Esophagus mucosa (tissue), 1 donor: ENCODE data around the gene PGK1. TPM values are rescaled to one million over a fixed set of nuclear protein-coding genes. Genes with fewer than 3 reads are reported as not detected.
"Not testable (repeated sequence)": the region's sequence is repeated elsewhere in the genome, so short reads cannot be mapped to it uniquely, and the experiment has no call there.

ENCODE experiments used
- ATAC-seq: fragments of 200-7000 bp; cut with Tn5 transposase; one replicate; pipeline ENCODE4 v1.9.1; 2020
- total RNA-seq: library from RNA; stranded (reverse); gene quantifications from one replicate; pipeline ENCODE4 v1.2.4, GENCODE V29; 2023
- donor health status: DM: yes; HTN: yes; CAD: no.

The PGK1 gene
- total RNA-seq = 398 TPM

- peak; percentile 99 for ATAC-seq
Measured at GRCh38 chrX:78103623-78104446, at the start of gene PGK1. Gene PGK1, plus strand, starts transcription at chrX:78104248. Its CDS starts 93 bp downstream, at chrX:78104341.

GRCh38 chrX:78063687-78064086 lies 40.4 kb upstream of the PGK1 start:
- ATAC-seq = no peak

GRCh38 chrX:78064152-78064551 lies 39.9 kb upstream of the PGK1 start:
- ATAC-seq = no peak

GRCh38 chrX:78064698-78065601 lies 39.1 kb upstream of the PGK1 start:
- ATAC-seq = peak; percentile 78

- peak; percentile 51 for ATAC-seq
Measured at GRCh38 chrX:78066110-78066509, 37.9 kb upstream of the PGK1 start.

- no peak for ATAC-seq
Measured at GRCh38 chrX:78071331-78071730, 32.7 kb upstream of the PGK1 start.

GRCh38 chrX:78073147-78074077 lies 30.6 kb upstream of the PGK1 start:
- ATAC-seq = not testable (repeated sequence)

GRCh38 chrX:78074088-78074487 lies 30.0 kb upstream of the PGK1 start:
- no peak for ATAC-seq

GRCh38 chrX:78075787-78076389 lies 28.2 kb upstream of the PGK1 start:
- no peak for ATAC-seq

GRCh38 chrX:78081413-78081812 lies 22.6 kb upstream of the PGK1 start:
- ATAC-seq = not testable (repeated sequence)

GRCh38 chrX:78092296-78092695 lies 11.8 kb upstream of the PGK1 start:
- peak; percentile 88 for ATAC-seq

- no peak for ATAC-seq
Measured at GRCh38 chrX:78098108-78098507, 5.9 kb upstream of the PGK1 start.

GRCh38 chrX:78102091-78102490 lies 2.0 kb upstream of the PGK1 start:
- ATAC-seq = no peak

- ATAC-seq = no peak
Measured at GRCh38 chrX:78103001-78103622, 936 bp upstream of the PGK1 start.

- ATAC-seq = peak; percentile 82
Measured at GRCh38 chrX:78104447-78105176, 564 bp downstream of the PGK1 start.

- ATAC-seq = no peak
Measured at GRCh38 chrX:78105944-78106650, 2.0 kb downstream of the PGK1 start.

- no peak for ATAC-seq
Measured at GRCh38 chrX:78106651-78106986, 2.6 kb downstream of the PGK1 start.

- no peak for ATAC-seq
Measured at GRCh38 chrX:78109458-78109857, 5.4 kb downstream of the PGK1 start.

GRCh38 chrX:78111140-78111931 lies 7.3 kb downstream of the PGK1 start:
- ATAC-seq = no peak
